Activated gamma-delta T cell treated with Interleukin-2 at 50 U/mL for 16 hours (primary cell): ENCODE data around the gene SLC35A5.

ENCODE experiments used
- DNase-seq: peaks from one replicate; pipeline ENCODE4 v3.0.0-alpha.2; 2020

SLC35A5 gene

DNA sequence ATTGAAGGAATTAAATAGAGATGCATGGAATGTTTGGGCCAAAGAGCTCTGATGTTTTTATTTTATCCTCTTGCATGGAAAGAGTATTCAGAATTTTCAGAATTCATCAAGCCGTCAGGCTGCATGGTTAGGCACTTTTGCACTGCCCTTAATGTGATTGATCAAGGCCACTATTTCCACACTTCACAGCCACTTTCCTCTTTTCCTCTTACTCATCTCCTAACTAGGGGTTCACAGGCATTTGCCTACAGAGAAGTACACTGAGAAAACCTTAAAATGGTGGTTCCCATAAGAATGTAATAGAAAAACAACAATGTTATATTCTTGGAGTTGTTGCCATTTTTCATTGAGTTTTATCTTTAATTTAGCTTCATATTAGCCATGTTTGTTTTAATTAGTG lies 10.9 kb downstream of the SLC35A5 start:
- DNase-seq: no peak

DNA sequence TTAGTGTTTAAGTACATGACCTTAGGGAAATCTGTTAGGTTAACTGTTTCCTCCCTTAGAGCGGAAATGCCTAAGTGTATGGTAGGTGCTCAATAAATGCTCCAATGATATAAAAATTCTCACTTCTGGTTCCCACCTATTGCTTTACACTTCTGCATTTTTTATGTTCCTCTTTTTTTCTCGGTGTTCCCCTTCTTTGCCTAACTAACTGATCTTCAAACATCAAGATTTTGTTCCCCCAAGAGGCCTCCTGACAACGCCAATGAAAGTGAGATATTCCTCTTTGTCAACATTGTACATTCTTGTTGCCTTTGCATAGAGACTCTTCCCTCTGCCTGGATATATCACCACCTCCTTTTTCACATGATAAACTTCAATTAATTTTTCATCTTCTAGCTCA lies 17.4 kb downstream of the SLC35A5 start:
- no peak for DNase-seq

DNA sequence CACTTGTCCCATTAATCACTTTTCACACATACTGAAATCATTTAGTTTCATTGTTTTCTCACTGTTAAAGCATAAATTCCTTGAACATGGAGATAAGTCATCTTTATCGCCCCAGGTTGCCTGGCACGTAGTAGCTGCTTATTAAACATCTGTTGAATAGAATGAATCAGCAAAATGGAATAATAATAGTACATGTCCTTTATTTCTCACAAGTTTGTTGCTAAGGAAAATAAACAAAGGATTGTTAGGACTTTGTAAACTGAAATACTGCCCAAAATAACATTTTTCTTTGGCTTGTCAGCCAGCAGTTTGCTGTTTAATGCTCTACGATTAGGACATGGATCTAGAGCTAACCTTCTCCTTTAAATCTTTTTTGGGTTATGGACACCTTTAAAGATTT lies 17.9 kb downstream of the SLC35A5 start:
- no peak for DNase-seq

DNA sequence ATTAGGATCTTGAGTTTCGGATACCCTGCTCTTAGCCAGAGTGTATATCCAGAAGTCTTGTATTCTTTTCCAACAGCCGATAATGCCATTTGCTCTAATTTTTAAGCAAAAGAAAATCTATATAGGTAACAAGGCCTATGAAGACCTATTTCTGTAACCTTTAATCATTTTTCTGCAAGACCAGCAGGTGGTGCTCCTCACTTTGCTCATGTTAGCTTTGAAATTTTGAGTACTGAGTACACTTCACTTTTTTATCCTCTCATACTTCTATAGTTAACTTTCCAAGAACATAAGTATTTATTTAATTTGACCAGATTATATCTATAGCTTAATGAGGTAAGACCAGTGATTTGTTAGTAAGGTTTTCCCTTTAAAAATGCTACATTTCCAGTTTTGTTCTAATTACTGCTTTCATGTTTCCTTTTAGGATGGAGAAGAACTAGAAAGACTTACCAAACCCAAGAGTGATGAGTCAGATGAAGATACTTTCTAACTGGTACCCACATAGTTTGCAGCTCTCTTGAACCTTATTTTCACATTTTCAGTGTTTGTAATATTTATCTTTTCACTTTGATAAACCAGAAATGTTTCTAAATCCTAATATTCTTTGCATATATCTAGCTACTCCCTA lies 20.5 kb downstream of the SLC35A5 start:
- DNase-seq: peak; percentile 18

DNA sequence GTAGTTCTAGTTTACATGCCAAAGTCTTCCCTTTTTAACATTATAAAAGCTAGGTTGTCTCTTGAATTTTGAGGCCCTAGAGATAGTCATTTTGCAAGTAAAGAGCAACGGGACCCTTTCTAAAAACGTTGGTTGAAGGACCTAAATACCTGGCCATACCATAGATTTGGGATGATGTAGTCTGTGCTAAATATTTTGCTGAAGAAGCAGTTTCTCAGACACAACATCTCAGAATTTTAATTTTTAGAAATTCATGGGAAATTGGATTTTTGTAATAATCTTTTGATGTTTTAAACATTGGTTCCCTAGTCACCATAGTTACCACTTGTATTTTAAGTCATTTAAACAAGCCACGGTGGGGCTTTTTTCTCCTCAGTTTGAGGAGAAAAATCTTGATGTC lies 21.3 kb downstream of the SLC35A5 start:
- no peak for DNase-seq

DNA sequence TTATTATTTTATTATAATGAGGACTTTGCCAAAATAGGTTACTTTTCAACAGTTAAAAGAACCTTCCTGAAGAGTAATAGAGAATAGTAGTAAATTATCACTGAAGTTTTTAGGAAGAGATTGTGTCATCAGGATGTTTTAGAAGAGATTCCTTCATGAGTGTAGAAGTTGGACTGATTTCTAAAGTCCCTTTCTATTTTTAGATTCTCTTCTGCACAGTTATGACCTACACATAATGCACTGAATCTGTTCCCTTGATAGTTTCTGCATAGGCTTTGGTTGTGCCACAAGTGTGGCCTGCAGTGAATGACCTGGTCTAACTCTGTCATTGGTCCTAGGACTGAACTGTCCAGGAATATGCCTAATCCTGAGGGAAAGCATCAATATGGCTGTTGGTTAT lies 23.9 kb downstream of the SLC35A5 start:
- DNase-seq: no peak

DNA sequence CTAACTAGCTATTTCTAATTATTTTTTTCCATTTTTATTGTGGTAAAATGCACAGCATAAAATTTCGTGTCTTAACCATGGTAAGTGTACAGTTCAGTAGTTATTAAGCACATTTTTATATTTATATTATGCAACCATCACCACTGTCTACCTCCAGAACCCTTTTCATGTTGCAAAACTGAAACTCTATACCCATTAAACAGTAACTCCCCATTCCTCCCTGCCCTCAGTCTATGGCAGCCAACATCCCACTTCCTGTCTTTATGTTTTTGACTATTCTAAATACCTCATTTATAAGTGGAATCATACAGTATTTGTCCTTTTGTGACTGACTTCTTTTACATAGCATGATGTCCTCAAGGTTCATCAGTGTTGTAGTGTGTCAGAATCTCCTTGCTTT lies 25.5 kb downstream of the SLC35A5 start:
- DNase-seq: no peak

DNA sequence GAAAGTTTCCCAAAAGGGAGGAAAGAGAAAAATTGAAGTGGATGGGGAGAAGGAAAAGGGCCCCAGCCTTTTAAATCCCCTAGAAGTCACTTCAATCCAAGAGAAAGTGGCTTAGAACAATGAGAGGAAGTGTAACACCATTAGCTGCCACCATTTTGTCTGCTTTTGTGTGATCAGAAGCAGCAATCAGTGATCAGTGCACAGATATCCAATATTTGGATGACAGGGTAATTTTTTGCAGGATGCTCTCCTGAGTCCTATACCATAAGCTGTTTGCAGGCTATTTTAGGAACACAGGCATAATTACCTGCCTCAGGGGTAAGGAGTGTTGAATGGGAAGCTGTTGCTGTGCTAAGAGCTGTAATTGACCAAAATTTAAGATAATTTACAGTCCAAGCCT lies 31.4 kb downstream of the SLC35A5 start:
- no peak for DNase-seq

DNA sequence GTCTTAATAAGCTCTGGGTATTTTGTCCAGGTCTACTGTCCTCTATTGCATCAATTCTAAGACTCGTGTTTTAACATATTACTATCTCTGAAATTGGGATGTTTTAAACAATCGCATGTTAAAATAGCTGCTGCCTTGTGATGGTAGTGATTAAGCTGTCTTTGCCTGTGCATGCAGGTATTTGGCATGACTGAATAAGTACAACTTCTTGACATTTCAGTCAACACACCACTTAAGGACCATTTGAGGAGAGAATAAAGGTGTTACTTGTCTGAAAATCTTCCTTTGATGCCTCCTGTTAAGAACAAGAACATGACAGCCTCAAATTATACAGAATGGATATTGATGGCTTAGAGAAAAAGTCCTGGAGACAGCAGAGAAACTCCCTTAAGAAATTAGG lies 33.0 kb downstream of the SLC35A5 start:
- no peak for DNase-seq

DNA sequence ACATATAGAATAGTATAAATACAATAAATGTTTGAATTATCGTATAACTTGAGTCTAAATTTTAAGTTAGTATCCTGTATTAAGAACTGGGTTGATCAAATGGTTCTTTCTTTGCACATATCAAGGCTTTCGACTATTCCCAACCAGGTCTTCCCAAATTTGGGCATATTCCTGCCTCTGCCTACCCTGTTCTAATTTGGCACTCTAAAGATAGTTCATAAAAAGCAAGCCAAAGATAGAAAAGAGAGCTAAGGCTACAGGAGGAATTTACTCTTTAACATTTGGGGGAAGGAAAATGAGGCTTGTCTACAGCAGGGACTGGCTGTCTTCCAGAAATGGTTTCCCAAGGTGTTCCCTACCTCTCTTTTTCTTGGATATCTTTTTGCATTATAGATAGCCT lies 36.1 kb downstream of the SLC35A5 start:
- no peak for DNase-seq

DNA sequence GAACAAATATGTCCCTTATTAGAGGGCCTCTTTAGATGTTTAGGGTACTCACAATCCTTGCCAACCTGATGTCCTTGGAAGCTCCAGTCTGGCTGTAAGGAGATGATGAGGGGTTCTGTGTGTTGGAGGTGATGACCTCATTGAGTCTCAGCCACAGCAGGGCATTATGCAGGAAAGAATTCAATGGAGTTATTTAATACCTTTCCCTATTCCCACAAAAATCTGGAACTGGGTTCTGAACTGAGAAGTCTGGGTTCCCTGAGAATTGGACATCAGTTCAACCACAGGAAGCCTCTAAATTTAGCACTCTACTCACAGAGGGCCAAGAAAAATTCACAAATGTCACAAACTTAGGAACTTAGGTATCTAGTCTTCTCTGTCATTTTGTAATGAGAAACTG lies 36.9 kb downstream of the SLC35A5 start:
- DNase-seq: no peak

DNA sequence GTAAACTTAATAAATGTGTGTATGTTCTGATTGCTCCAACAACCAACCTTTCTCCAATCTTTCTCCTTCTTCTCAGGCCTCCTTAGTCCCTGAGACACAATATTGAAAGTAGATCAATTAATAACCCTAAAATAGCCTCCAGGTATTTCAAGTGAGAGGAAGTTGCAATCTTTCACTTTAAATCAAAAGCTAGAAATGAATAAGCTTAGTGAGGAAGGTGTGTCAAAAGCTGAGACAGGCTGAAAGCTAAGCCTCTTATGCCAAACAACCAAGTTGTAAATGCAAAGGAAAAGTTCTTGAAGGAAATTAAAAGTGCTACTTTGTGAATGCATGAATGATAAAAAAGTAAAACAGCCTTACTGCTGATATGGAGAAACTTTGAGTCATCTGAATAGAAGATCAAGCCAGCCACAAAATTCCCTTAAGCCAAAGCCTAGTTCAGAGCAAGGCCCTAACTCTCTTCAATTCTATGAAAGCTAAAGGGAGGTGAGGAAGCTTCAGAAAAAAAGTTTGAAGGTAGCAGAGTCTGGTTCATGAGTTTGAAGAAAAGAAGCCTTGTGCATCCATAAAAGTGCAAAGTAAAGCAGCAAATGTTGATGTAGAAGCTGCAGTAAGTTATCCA lies 40.5 kb downstream of the SLC35A5 start:
- no peak for DNase-seq

DNA sequence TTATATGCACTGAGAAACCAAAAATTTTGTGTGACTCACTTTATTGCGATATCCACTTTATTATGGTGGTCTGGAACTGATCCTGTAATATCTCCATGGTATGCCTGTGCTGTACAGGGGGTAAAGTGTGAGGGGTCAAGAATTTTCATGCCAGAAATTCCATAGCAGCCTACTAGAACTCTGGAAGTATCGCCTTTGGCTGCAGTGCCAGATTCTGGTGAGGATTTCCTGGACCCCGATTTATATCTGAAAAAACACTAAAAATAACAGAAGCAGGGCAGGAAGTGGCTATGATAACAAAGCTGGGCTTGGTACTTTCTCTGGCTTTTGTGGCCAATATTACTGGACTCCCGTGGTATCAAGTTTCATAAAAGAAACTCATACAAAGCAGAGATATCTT lies 42.7 kb downstream of the SLC35A5 start:
- no peak for DNase-seq

DNA sequence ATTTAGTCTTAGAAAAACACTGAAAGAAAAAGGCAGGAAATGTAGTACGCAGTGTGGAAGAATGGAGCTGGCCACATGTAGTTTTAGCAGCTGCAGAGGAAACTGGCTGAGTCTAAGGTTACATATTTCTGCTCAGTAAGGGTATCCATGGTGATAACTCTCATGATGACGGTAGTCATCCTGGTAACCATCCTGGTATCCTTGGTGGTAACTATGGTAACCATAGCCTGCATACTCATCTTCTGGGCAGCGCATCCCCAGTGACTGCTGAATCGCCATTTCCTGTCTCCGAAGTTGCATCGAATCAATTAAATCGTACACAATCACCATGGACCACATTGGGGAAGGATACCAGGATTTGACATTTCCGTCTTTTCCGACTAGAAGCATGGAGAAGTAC lies 43.4 kb downstream of the SLC35A5 start:
- no peak for DNase-seq

DNA sequence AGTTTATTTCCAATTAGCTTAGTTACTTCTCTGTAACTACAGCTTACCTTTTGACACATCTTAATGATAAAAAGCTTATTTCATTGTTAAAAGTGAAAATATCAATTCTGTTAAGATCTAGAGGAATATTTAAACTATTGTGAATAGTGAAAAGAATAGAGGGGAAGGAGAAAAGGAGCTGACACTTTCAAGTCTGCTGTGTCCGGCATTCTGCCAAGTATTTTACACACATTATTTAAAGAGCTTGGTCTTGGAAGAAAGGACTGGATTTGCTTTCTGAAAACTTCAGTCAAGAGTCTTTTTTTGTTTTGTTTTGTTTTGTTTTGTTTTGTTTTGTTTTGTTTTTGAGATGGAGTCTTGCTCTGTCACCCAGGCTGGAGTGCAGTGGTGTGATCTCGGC lies 44.3 kb downstream of the SLC35A5 start:
- DNase-seq: no peak

DNA sequence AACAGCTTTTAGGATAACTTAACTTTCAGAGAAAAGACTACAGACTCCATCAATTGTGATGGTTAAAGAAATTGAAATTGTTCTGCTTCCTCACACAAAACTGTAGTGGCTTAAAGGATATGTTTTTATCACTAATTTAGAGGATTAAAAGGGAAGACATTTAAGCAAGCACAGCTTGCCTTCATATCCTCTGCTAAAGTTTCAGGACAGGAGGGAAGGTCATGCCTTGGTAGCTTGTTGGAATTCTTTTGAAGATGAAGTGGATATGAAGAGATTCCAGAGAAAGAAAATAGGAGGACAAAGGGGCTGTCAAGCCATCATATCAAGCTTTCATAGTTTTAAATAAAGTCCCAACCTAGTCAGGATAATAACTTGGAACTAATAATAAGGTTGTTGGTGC lies 46.0 kb downstream of the SLC35A5 start:
- no peak for DNase-seq

DNA sequence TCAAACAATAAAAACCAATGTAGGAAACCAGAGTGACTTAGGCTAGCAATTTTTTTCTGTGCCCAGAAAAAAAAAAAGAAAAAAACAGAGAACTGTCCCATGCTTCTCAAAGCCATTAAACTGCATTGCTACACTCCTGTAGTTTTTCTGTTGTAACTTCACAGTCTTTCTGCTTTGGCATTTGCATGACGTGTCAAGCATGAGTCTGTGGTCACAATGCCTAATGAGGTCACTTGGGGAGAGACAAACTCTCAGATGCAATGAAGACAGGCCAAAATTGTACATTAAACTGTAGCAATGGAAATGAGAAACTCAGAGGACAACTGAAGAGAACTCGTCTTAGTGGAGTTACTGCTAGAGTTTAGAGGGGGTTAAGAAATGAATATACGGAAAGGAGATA lies 48.3 kb downstream of the SLC35A5 start:
- no peak for DNase-seq

DNA sequence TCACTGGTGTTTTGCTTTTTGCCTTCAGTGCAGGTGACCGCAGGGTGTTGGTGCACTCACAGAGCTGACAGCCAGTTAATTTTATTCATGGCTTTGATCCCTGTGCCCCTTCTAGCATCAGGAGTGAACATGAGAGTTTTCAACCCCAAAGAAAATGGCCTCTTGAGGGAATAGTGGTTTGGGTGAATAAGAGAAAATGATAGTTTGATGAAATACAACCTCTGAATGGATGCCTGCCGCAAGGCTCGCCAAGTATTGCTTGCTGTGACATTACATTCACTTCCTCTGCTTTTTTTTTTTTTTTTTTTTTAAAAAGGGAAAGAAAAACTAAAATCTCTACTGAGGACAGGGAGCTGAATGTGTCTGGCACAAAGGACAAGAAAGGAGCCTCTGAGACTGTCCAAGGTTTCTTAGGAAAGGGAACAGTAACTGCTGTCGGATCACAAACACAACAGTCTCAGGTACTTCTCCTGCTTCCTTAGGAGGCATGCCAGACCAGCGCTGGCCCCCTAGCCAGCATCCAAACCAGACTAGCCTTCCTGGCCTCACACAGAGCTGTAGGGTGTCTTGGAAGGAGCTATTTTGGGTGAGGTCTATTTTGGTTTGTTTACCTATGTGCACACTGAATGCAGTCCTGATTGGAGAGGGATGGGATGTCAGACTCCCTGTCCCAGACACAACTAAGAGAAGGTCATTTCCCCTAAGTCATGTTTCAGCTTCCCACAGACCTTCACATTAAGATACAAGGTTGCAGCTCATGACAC lies 50.1 kb downstream of the SLC35A5 start:
- DNase-seq: no peak

DNA sequence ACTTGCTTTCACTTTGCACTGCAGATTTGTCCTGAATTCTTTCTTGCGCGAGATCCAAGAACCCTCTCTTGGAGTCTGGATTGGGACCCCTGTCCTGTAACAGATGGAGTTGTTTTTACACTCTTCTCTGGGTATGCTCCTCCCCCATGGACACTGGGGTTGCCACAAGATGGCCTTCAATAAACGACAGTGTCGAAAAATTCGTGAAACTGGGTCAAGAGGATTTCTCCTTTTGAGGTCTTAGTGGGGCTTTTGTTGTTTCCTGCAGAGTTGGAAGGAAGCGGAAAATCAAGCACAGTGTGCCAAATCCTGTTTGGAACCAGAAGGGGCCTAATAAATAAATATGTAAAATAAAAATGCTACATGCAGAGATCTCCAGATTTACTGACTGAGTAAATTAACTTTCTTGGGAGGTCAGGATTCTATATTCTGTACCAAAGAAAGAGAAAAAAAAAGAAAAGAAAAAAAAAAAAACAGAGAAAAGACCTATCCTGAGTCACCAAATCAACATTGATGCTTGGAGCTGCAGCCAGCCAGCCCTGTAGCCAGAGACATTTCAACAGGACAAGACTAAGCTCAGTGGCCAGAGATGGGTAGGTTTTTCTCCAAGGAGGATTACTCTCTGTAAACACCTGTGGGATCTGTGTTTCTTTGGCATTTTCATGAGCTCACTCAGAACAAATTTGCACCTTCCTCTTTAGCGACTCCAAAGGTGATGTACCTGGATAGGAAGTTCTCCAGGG lies 54.3 kb downstream of the SLC35A5 start:
- DNase-seq: no peak

DNA sequence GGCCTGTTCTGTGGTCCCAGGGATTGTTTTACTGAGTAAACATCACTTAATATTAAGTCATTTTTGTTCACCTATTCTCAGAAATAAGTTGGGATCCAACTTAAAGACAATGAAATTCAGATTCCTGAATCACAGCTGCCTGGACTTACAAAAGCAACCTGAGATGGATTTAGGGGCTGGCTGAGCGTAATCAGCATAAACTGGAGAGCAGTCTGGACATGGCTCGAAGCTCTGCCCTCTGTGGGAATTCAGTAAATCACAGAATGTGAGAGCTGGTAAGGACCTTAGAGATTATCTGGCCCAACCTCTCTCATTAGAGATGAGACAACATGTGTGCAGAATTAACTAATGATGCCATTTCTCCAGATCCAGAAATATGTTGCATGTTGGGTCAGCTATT lies 55.4 kb downstream of the SLC35A5 start:
- DNase-seq: no peak

DNA sequence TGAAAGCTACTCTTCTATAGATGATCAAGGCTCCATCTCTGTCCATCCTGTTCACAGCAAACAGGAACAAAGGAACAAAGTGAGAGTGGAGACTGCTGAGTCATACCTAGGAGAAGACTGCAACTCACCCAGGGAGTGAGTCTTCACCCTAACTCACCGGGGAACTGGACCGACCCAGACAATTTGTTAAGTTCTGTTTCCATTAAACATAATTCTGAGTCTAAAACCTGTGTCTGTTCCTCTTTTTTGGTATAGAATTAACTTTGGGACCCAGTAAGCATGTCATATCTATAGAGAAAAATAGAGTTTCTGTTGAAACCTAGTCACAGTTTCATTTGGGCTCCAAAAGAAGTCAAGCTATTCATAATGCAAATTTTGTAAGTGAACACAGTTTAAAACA lies 57.5 kb downstream of the SLC35A5 start:
- DNase-seq: no peak

DNA sequence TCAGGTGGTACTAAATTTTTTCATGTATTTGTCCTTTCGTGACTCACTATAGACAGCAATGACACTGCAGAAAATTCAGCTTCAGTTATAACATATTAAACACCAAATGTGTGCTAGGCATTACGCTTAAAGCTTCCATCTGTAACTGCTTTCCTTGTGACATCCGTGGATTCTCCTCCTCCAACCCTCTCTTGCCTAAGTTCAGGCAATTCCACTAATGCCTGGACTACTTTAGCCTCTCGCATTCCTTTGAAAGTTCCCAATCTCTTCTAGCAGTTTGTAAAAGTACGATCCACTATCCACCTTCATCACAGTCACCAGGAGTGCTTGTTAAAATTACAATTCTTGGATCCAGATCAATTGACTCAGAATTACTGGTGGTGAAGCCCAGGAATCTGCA lies 61.4 kb downstream of the SLC35A5 start:
- DNase-seq: no peak

DNA sequence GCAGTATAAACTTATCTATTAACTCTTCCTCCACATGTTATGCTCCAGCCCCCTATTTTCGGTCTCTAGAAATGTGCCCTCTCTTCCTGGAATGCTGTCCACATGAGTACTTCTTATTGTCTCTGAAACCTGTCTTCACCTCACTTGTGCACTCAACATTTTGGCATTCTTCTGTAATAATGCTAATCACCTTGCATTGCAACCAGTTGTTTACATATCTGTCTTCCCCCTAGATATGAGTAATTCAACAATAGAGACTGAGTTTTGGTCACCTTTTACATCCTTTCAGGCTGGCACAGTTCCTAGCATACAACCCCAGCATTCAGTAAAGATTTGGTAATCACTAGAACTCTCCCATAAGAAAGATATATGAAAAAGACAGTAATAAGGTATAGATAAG lies 61.9 kb downstream of the SLC35A5 start:
- DNase-seq: no peak

DNA sequence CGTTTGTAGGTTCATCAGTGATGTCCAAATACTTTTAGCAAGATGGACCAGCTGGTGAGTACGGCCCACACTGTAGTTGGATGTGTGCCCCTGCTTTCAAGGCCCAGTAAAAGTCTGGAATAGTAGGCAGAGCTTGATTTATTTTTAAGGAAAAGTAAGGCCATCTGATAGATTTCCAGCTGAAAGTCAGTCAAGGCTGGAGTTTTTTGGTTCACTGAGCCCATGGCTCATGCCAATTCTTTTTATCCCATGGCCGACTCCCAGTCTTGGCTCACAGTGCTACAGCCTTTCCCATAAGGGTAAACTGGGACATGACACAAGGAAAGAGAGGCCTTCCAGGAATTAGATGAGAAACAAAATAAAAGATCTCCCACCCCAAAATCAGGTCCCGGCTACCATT lies 65.6 kb downstream of the SLC35A5 start:
- no peak for DNase-seq
